ENCODE results near the gene FAM193A.

- no peak for TF ChIP-seq POLR2A (IDR thresholded peaks at IDR 0.05; ENCODE audit: low read length)
- no peak for TF ChIP-seq GATA1 (IDR thresholded peaks at IDR 0.05; ENCODE audit: low read depth, low read length)
These were observed 227.1 kb downstream of the FAM193A start for GRCh38 chr4:2763511-2763967.

All from erythroblast (primary cell).